ENCODE data around the gene CLEC18C.

DNA sequence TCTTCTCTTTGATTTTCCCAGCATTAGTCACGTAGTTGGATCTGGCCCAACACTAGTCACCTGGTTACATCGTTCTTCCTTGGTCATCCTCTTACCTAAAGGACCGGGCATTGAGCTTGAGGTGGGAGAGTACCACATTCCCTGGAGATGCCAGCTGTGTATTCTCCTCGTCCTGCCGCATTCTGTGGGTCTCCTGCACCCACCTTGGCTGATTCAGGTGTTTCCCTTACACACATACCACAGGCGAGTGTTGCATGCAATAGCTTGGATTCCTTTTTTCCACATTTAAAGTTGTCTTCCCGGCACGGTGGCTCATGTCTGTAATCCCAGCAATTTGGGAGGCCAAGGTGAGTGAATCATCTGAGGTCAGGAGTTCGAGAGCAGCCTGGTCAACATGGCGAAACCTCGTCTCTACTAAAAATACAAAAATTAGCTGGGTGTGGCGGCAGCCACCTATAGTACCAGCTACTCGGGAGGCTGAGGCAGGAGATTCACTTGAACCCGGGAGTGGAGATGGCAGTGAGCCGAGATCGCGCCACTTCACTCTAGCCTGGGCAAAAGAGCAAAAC, 21.6 kb upstream of the CLEC18C start:
- TF ChIP-seq CTCF (IDR thresholded peaks at IDR 0.05): no peak
- TF ChIP-seq TCF7 (CRISPR knock-in tag; IDR thresholded peaks at IDR 0.05; ENCODE audit: low read depth): no peak
- TF ChIP-seq, protein P1, sequence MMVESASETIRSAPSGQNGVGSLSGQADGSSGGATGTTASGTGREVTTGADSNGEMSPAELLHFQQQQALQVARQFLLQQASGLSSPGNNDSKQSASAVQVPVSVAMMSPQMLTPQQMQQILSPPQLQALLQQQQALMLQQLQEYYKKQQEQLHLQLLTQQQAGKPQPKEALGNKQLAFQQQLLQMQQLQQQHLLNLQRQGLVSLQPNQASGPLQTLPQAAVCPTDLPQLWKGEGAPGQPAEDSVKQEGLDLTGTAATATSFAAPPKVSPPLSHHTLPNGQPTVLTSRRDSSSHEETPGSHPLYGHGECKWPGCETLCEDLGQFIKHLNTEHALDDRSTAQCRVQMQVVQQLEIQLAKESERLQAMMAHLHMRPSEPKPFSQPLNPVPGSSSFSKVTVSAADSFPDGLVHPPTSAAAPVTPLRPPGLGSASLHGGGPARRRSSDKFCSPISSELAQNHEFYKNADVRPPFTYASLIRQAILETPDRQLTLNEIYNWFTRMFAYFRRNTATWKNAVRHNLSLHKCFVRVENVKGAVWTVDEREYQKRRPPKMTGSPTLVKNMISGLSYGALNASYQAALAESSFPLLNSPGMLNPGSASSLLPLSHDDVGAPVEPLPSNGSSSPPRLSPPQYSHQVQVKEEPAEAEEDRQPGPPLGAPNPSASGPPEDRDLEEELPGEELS (CRISPR knock-in tag; IDR thresholded peaks at IDR 0.05): no peak
- TF ChIP-seq ZNF512 (CRISPR knock-in tag; IDR thresholded peaks at IDR 0.05; ENCODE audit: borderline replicate concordance): no peak
- TF ChIP-seq ATF1 (CRISPR knock-in tag; IDR thresholded peaks at IDR 0.05): no peak
- TF ChIP-seq, protein P2, sequence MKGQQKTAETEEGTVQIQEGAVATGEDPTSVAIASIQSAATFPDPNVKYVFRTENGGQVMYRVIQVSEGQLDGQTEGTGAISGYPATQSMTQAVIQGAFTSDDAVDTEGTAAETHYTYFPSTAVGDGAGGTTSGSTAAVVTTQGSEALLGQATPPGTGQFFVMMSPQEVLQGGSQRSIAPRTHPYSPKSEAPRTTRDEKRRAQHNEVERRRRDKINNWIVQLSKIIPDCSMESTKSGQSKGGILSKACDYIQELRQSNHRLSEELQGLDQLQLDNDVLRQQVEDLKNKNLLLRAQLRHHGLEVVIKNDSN (CRISPR knock-in tag; IDR thresholded peaks at IDR 0.05): no peak
- TF ChIP-seq HMGXB4 (CRISPR knock-in tag; IDR thresholded peaks at IDR 0.05): no peak
- TF ChIP-seq RORB (CRISPR knock-in tag; IDR thresholded peaks at IDR 0.05): no peak
- no peak for TF ChIP-seq FOXJ3 (CRISPR knock-in tag; IDR thresholded peaks at IDR 0.05; ENCODE audit: borderline replicate concordance)
- no peak for TF ChIP-seq USF2 (CRISPR knock-in tag; IDR thresholded peaks at IDR 0.05)
- TF ChIP-seq JUN (CRISPR knock-in tag; IDR thresholded peaks at IDR 0.05): no peak
- TF ChIP-seq ZBTB43 (CRISPR knock-in tag; IDR thresholded peaks at IDR 0.05): no peak
